K562 (cell line): ENCODE measurements around the gene TDG. TPM values are rescaled to one million over a fixed set of nuclear protein-coding genes. Genes with fewer than 3 reads are reported as not detected.
"Not testable (repeated sequence)": the region's sequence is repeated elsewhere in the genome, so short reads cannot be mapped to it uniquely, and the experiment has no call there.

Experiments
- ATAC-seq: fragments of 200-7000 bp; cut with Tn5 transposase; 3 replicates; pipeline ENCODE4 v1.9.1; 2020; ENCODE audit warnings: moderate library complexity
- BruUV-seq: library from RNA; stranded (reverse); fragments of 400-500 nt; replicated peaks from 2 replicates; lab custom pipeline; 2021; lab: Mats Ljungman, UMichigan
- CTCF ChIA-PET: fragments of 300-600 bp; formaldehyde crosslinking; extraction: SDS; loops from one replicate; lab custom pipeline; 2021; ENCODE audit warnings: low intra/inter-chr PET ratio; lab: Yijun Ruan, JAX
- POLR2A ChIA-PET: fragments of 300-600, 350-650 bp; sonication (Branson Sonifier 250); formaldehyde crosslinking; extraction: SDS; loops from one replicate; lab custom pipeline; 2021; ENCODE audit warnings: antibody characterized with exemption, inconsistent platforms; lab: Yijun Ruan, JAX
- DNase-seq, 4 experiments: peaks; one replicate each; pipeline versions ENCODE4 v3.0.0 to v3.0.0-alpha.2; 2011 to 2018; ENCODE audit warnings: low spot score in 3 of 4, mixed read lengths in 3 of 4; ENCODE audit errors: extremely low read depth in 1 of 4
- FAIRE-seq: peaks from 2 replicates; lab custom pipeline; 2011; peaks lifted over from hg19 to GRCh38; lab: Jason Lieb, UNC
- H2AFZ ChIP-seq: 2 replicates; pipeline ENCODE4 v1.6.0; 2011; ENCODE audit warnings: low read depth, low read length, control low read depth, inconsistent platforms
- H3K27ac ChIP-seq: fragments of 200-600 bp; 3 replicates; pipeline ENCODE4 v1.8.0; 2011; ENCODE audit warnings: low read depth, mild to moderate bottlenecking, control low read depth, inconsistent platforms, low read length, moderate library complexity, mixed read lengths; ENCODE audit errors: extremely low read depth
- H3K27me3 ChIP-seq, 2 experiments: fragments of 300-600 bp in 1 of 2; 2 replicates in 1 of 2; 3 replicates in 1 of 2; pipeline versions ENCODE4 v1.6.0 to v1.8.0; 2011; ENCODE audit warnings: inconsistent platforms in 2 of 2, low read length in 2 of 2, mild to moderate bottlenecking in 1 of 2, mixed read lengths in 1 of 2, moderate library complexity in 1 of 2; ENCODE audit not compliant: control insufficient read depth in 2 of 2, insufficient read depth in 2 of 2
- H3K36me3 ChIP-seq: fragments of 300-600 bp; 3 replicates; pipeline ENCODE4 v1.8.0; 2011; ENCODE audit warnings: mild to moderate bottlenecking, low read length, inconsistent platforms; ENCODE audit not compliant: control insufficient read depth, insufficient read depth
- H3K4me1 ChIP-seq, 2 experiments: fragments of 200-600 bp in 1 of 2; replicated peaks in 1 of 2; 2 replicates in 1 of 2; 3 replicates in 1 of 2; pipeline versions ENCODE4 v1.5.1 to v1.8.0; 2011; ENCODE audit warnings: inconsistent platforms in 2 of 2, low read length in 2 of 2, mild to moderate bottlenecking in 1 of 2, mixed read lengths in 1 of 2, moderate library complexity in 1 of 2; ENCODE audit not compliant: control insufficient read depth in 2 of 2, insufficient read depth in 2 of 2
- H3K4me2 ChIP-seq: 2 replicates; pipeline ENCODE4 v1.6.1; 2011; ENCODE audit warnings: low read length, control low read depth, inconsistent platforms, mixed read lengths; ENCODE audit not compliant: insufficient read depth
- H3K4me3 ChIP-seq: fragments of 200-600 bp; sonication (generic), shearing (Covaris generic); 2 replicates; pipeline ENCODE4 v1.5.1; 2016; ENCODE audit warnings: control low read depth, inconsistent platforms
- H3K79me2 ChIP-seq: fragments of 200-600 bp; 3 replicates; pipeline ENCODE4 v1.8.0; 2011; ENCODE audit warnings: low read length, inconsistent platforms; ENCODE audit not compliant: control insufficient read depth, insufficient read depth
- H3K9ac ChIP-seq, 2 experiments: 2 replicates each; pipeline versions ENCODE4 v1.6.0 to v1.6.1; 2011; ENCODE audit warnings: low read depth in 2 of 2, low read length in 2 of 2, control low read depth in 1 of 2, inconsistent platforms in 1 of 2, mild to moderate bottlenecking in 1 of 2, mixed read lengths in 1 of 2; ENCODE audit not compliant: insufficient read depth in 1 of 2
- H3K9me1 ChIP-seq: one replicate; pipeline ENCODE4 v1.6.0; 2011; ENCODE audit warnings: inconsistent platforms, mild to moderate bottlenecking, low read length, moderate library complexity; ENCODE audit not compliant: control insufficient read depth, insufficient read depth
- H3K9me3 ChIP-seq: replicated peaks from 2 replicates; pipeline ENCODE4 v1.5.1; 2011; ENCODE audit warnings: low read depth, low read length, inconsistent platforms; ENCODE audit not compliant: control insufficient read depth, insufficient read depth
- H4K20me1 ChIP-seq: replicated peaks from 2 replicates; pipeline ENCODE4 v1.6.1; 2011; ENCODE audit warnings: low read length, inconsistent platforms, mixed read lengths; ENCODE audit not compliant: control insufficient read depth, insufficient read depth
- GTF2B ChIP-seq: IDR thresholded peaks from 2 replicates; pipeline ENCODE4 v1.6.1; 2011; ENCODE audit not compliant: insufficient read length; ENCODE audit errors: extremely low read depth
- MAFF ChIP-seq: IDR thresholded peaks from 2 replicates; pipeline ENCODE4 v1.6.1; 2012; ENCODE audit warnings: low read length, improper control_type of control experiment
- MTA2 ChIP-seq: fragments of 450-650 bp; IDR thresholded peaks from 2 replicates; pipeline ENCODE4 v1.6.1; 2016; ENCODE audit warnings: low read depth
- SAFB ChIP-seq: fragments of 200-400 bp; formaldehyde crosslinking; IDR thresholded peaks from 2 replicates; pipeline ENCODE4 v1.6.1; 2017; ENCODE audit warnings: low read depth, low read length, borderline replicate concordance
- TEAD4 ChIP-seq, 2 experiments: sonication (generic) in 1 of 2; formaldehyde crosslinking in 1 of 2; IDR thresholded peaks; 2 replicates each; pipeline versions ENCODE4 v1.6.1 to v1.8.0; 2012 to 2022; ENCODE audit warnings: borderline replicate concordance in 1 of 2, inconsistent platforms in 1 of 2, low read length in 1 of 2, mild to moderate bottlenecking in 1 of 2, missing genetic modification reagents in 1 of 2
- ZBTB7A ChIP-seq: IDR thresholded peaks from 2 replicates; pipeline ENCODE4 v1.6.1; 2011; ENCODE audit warnings: low read depth, mild to moderate bottlenecking, low read length, moderate library complexity, borderline replicate concordance; ENCODE audit not compliant: control insufficient read depth
- ZNF224 ChIP-seq: sonication (generic); formaldehyde crosslinking; IDR thresholded peaks from 2 replicates; pipeline ENCODE4 v1.8.0; 2022; ENCODE audit warnings: mild to moderate bottlenecking, missing genetic modification reagents
- WGBS: fragments of 100-300 bp; shearing (Covaris generic); methylation state at CpG from one replicate; pipeline ENCODE4 v1.1.6; 2016; ENCODE audit warnings: low coverage, mixed read lengths; ENCODE audit not compliant: insufficient coverage; ENCODE audit errors: missing lambda C conversion rate; 5-methylcytosine and 5-hydroxymethylcytosine counted together
- in situ Hi-C: fragments of 300-500 bp; cut with MboI; formaldehyde crosslinking; loops from 4 replicates; pipeline ENCODE4 v1.15.0; 2018; ENCODE audit warnings: inconsistent platforms, mixed read lengths
- intact Hi-C: fragments of 100-400 bp; cut with micrococcal nuclease; formaldehyde crosslinking; loops from 2 replicates; pipeline ENCODE4 v1.14.2; 2022
- polyA plus RNA-seq, 8 experiments: library from polyadenylated mRNA; depleted of rRNA in 4 of 8; stranded (reverse) in 5 of 8; unstranded in 3 of 8; fragments of >200 nt; fragmentation: Nextera tagmentation in 2 of 8; fragmentation: Illumina TruSeq in 1 of 8; extraction: Ambion mirVana in 2 of 8; extraction: Trizol in 1 of 8; gene quantifications; 2 replicates each; pipeline versions ENCODE4 v1.2.1 to v1.2.3, GENCODE V29; 2011 to 2014; ENCODE audit warnings: inconsistent platforms in 1 of 8, missing spikeins in 1 of 8
- total RNA-seq, 7 experiments: library from RNA; depleted of rRNA in 6 of 7; stranded (reverse); fragments of >200 nt in 6 of 7; fragmentation: Illumina TruSeq in 2 of 7; extraction: Trizol in 2 of 7; gene quantifications; 2 replicates each; pipeline versions ENCODE4 v1.2.1 to v1.2.3, GENCODE V29; 2011 to 2021; ENCODE audit warnings: low replicate concordance in 1 of 7
- TF ChIP-seq, protein P1 (sequence below), 3 experiments: fragments of 200-800 bp in 1 of 3; fragments of 250-450 bp in 1 of 3; fragments of 450-650 bp in 1 of 3; sonication (Bioruptor Pico) in 1 of 3; sonication (Bioruptor generic) in 1 of 3; formaldehyde crosslinking in 1 of 3; IDR thresholded peaks; 2 replicates each; pipeline versions ENCODE4 v1.6.1 to v1.8.0; 2016 to 2022; ENCODE audit warnings: mild to moderate bottlenecking in 2 of 3, missing genetic modification characterization in 2 of 3, missing compliant biosample characterization in 1 of 3, moderate library complexity in 1 of 3

TDG gene
- total and polyA plus RNA-seq, 9 of the 15 experiments (the other 6 are each of a cell fraction or from before 2014, with no cell fraction given): 37.6 to 77.2 (median 64.0) TPM

- WGBS: 1% methylated on average over 5 of the region's 5 CpGs
- FAIRE-seq (no peak), ATAC-seq (no peak)
Observed at GRCh38 chr12:104026841-104027599, 61.3 kb downstream of the TDG start.

GRCh38 chr12:104030596-104030995 is 64.9 kb downstream of the TDG start:
- H3K36me3 ChIP-seq, in situ Hi-C loops, H3K4me3 ChIP-seq, intact Hi-C loops, H3K27ac ChIP-seq, H3K4me2 ChIP-seq, H4K20me1 ChIP-seq, H3K79me2 ChIP-seq, H3K9me3 ChIP-seq, DNase-seq, CTCF ChIA-PET, H3K9me1 ChIP-seq, H3K9ac ChIP-seq, H3K4me1 ChIP-seq, BruUV-seq, ATAC-seq, H2AFZ ChIP-seq, FAIRE-seq, POLR2A ChIA-PET: not testable (repeated sequence)
- peaks cover 21 to 22% of the 10 kb centered on the region in 2 experiments; a peak in 4 of 5 replicates for H3K27me3 ChIP-seq
- 28% methylated on average over 7 of the region's 27 CpGs for WGBS

More at GRCh38 chr12:104026841-104027599, 61.3 kb downstream of the TDG start:
- intact Hi-C loops: no loop called here
- Histone ChIP-seq H3K9ac (no peak overlapping the region), H3K9me1 (no peaks in the 10 kb centered on the region), H3K36me3 (no peaks in the 10 kb centered on the region), H4K20me1 (no peaks in the 10 kb centered on the region), H2AFZ (no peak overlapping the region), H3K4me2 (no peak overlapping the region), H3K4me3 (no peak overlapping the region), H3K27ac (no peak overlapping the region), H3K9me3 (no peaks in the 10 kb centered on the region), H3K27me3 (peaks cover 13 to 20% of the 10 kb centered on the region in 2 experiments; a peak in 4 of 5 replicates), H3K79me2 (no peaks in the 10 kb centered on the region), H3K4me1 (no peaks in the 10 kb centered on the region)
- in situ Hi-C loops: no loop called here
- DNase-seq: no peak
- POLR2A ChIA-PET: interaction anchor here (0.7 kb wide), 1 partner anchor 14 kb away, joined by 4 read pairs; no protein-coding TSS in a partner anchor
- TF ChIP-seq, protein P1, sequence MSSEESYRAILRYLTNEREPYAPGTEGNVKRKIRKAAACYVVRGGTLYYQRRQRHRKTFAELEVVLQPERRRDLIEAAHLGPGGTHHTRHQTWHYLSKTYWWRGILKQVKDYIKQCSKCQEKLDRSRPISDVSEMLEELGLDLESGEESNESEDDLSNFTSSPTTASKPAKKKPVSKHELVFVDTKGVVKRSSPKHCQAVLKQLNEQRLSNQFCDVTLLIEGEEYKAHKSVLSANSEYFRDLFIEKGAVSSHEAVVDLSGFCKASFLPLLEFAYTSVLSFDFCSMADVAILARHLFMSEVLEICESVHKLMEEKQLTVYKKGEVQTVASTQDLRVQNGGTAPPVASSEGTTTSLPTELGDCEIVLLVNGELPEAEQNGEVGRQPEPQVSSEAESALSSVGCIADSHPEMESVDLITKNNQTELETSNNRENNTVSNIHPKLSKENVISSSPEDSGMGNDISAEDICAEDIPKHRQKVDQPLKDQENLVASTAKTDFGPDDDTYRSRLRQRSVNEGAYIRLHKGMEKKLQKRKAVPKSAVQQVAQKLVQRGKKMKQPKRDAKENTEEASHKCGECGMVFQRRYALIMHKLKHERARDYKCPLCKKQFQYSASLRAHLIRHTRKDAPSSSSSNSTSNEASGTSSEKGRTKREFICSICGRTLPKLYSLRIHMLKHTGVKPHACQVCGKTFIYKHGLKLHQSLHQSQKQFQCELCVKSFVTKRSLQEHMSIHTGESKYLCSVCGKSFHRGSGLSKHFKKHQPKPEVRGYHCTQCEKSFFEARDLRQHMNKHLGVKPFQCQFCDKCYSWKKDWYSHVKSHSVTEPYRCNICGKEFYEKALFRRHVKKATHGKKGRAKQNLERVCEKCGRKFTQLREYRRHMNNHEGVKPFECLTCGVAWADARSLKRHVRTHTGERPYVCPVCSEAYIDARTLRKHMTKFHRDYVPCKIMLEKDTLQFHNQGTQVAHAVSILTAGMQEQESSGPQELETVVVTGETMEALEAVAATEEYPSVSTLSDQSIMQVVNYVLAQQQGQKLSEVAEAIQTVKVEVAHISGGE (CRISPR knock-in tag; IDR thresholded peaks at IDR 0.05): no peak
- TF ChIP-seq TEAD4 (IDR thresholded peaks at IDR 0.05; ENCODE audit: low read length): no peak
- no peak for TF ChIP-seq TEAD4 (CRISPR knock-in tag; IDR thresholded peaks at IDR 0.05; ENCODE audit: borderline replicate concordance)
- TF ChIP-seq MAFF: no peak
- TF ChIP-seq GTF2B: no peak
- no peak for TF ChIP-seq SAFB
- no peak for TF ChIP-seq ZNF224 (CRISPR knock-in tag)
- TF ChIP-seq ZBTB7A: no peak
- no peak for TF ChIP-seq MTA2
- BruUV-seq: no TSS peak
- CTCF ChIA-PET: no interaction called here
